ENCODE results near the gene ATOH8. TPM values are rescaled to one million over a fixed set of nuclear protein-coding genes. Genes with fewer than 3 reads are reported as not detected.

Gene ATOH8
- total and polyA plus RNA-seq, 9 donors, result 9.4 to 37.7 (median 29.6) TPM

GRCh38 chr2:85804583-85804982 lies 50.8 kb downstream of the ATOH8 start:
- Histone ChIP-seq H3K27me3 (no peaks in the 10 kb centered on the region), H3K9me3 (no peaks in the 10 kb centered on the region), H3K27ac (no peak overlapping the region), H3K4me3 (no peak overlapping the region), H3K36me3 (no peaks in the 10 kb centered on the region), H3K4me1 (ENCODE audit: insufficient read depth) (no peaks in the 10 kb centered on the region)
- no peak for TF ChIP-seq EP300 (IDR thresholded peaks at IDR 0.05)
- no peak for TF ChIP-seq POLR2A (IDR thresholded peaks at IDR 0.05)
- no peak for TF ChIP-seq CTCF (IDR thresholded peaks at IDR 0.05)
- peak in 1 of 5 donors; percentile 11 for DNase-seq
- intact Hi-C loops (cut with DNase I), result loop anchor here in 1 of 4 donors (5.0 kb wide), 1 partner anchor 167 kb away; no protein-coding TSS in a partner anchor
- 0 to 3% (median 0%) methylated on average over 1 of the region's 1 CpG for WGBS, 3 donors

- 81 to 90% (median 89%) methylated on average over 4 of the region's 4 CpGs for WGBS, 3 donors
- H3K4me1 ChIP-seq (ENCODE audit: insufficient read depth), result peaks cover under 1% of the 10 kb centered on the region
Observed at GRCh38 chr2:85806358-85807118, 52.7 kb downstream of the ATOH8 start.

GRCh38 chr2:85807756-85808155 lies 54.0 kb downstream of the ATOH8 start:
- peaks cover 6% of the 10 kb centered on the region for H3K4me1 ChIP-seq (ENCODE audit: insufficient read depth)
- no peak overlapping the region for H3K4me3 ChIP-seq
- intact Hi-C loops (cut with DNase I), result no loop called here
- no peaks in the 10 kb centered on the region for H3K9me3 ChIP-seq
- no peak for DNase-seq
- TF ChIP-seq CTCF (IDR thresholded peaks at IDR 0.05) (no peak), EP300 (IDR thresholded peaks at IDR 0.05) (no peak), POLR2A (IDR thresholded peaks at IDR 0.05) (no peak)
- H3K27ac ChIP-seq, result no peak overlapping the region
- H3K27me3 ChIP-seq, result no peaks in the 10 kb centered on the region
- 94 to 100% (median 94%) methylated on average over 3 of the region's 3 CpGs for WGBS, 3 donors
- H3K36me3 ChIP-seq, result no peaks in the 10 kb centered on the region

More at GRCh38 chr2:85806358-85807118, 52.7 kb downstream of the ATOH8 start:
- Histone ChIP-seq H3K9me3 (no peaks in the 10 kb centered on the region), H3K4me3 (no peak overlapping the region), H3K27ac (no peak overlapping the region), H3K27me3 (no peaks in the 10 kb centered on the region), H3K36me3 (no peaks in the 10 kb centered on the region)
- intact Hi-C loops (cut with DNase I), result no loop called here
- no peak for DNase-seq
- no peak for TF ChIP-seq CTCF (IDR thresholded peaks at IDR 0.05)
- TF ChIP-seq POLR2A (IDR thresholded peaks at IDR 0.05), result no peak
- TF ChIP-seq EP300 (IDR thresholded peaks at IDR 0.05), result no peak

GRCh38 chr2:85810371-85811179 lies 56.8 kb downstream of the ATOH8 start:
- WGBS, 3 donors, result 78 to 80% (median 78%) methylated on average over 16 of the region's 16 CpGs
- peak in 1 of 5 donors; percentile 30 for DNase-seq
- peaks cover 9% of the 10 kb centered on the region for H3K4me1 ChIP-seq (ENCODE audit: insufficient read depth)
- no peak overlapping the region for H3K4me3 ChIP-seq
- peak overlapping the region in 1 of 2 donors; percentile 61 for H3K27ac ChIP-seq
- TF ChIP-seq POLR2A (IDR thresholded peaks at IDR 0.05) (no peak), CTCF (IDR thresholded peaks at IDR 0.05) (no peak), EP300 (IDR thresholded peaks at IDR 0.05) (no peak)
- no peaks in the 10 kb centered on the region for H3K27me3 ChIP-seq
- no peaks in the 10 kb centered on the region for H3K36me3 ChIP-seq
- intact Hi-C loops (cut with DNase I), result loop anchor here (5.0 kb wide), 4 partner anchors 38 to 173 kb away; no protein-coding TSS in a partner anchor
- no peaks in the 10 kb centered on the region for H3K9me3 ChIP-seq
